ENCODE measurements around the gene RUFY4. TPM values are rescaled to one million over a fixed set of nuclear protein-coding genes. Genes with fewer than 3 reads are reported as not detected.
A peak's percentile ranks its signal among the peaks of the same experiment; 100 is the strongest.

The RUFY4 gene
- total and polyA plus RNA-seq, 2 of the 13 experiments (the other 11 are each of a cell fraction or from before 2014, with no cell fraction given), result not detected

DNA sequence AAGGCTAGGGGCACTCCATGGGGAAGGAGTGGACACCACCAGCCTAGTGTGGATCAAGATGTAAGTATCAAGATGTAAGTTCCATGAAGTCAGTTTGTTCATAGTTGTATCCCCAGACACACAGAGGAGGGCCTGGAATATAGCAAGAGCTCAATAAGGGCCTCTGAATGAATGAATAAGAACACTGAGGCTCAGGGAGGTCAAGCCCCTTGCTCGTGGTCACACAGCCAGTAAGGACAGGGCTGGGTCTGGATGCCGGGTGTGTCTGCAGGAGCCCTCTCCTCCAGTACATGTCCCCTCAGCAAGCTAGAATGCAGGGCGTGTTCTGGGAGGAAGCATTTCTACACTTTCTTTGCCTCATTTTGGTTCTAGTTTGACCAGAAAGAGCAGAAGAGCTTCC is 2.9 kb downstream of the RUFY4 start:
- FAIRE-seq (no peak), ATAC-seq (no peak), DNase-seq (ENCODE audit: low spot score) (no peak)
- no TSS peak for BruUV-seq (replicated peaks)
- Histone ChIP-seq H3K4me1 (ENCODE audit: insufficient read depth, low read length) (no peaks in the 10 kb centered on the region), H3K27ac (ENCODE audit: extremely low read length, insufficient read depth, low read length) (no peak overlapping the region), H3K9me3 (ENCODE audit: low read length) (no peaks in the 10 kb centered on the region), H3K9ac (ENCODE audit: insufficient read depth, low read depth, low read length) (no peak overlapping the region), H2AFZ (ENCODE audit: low read length) (no peak overlapping the region), H4K20me1 (ENCODE audit: insufficient read depth, low read length) (no peaks in the 10 kb centered on the region), H3K27me3 (ENCODE audit: control insufficient read depth in 1 of 2, insufficient read depth in 2 of 2, low read length in 2 of 2) (peaks cover 11 to 76% of the 10 kb centered on the region in 2 experiments; a peak in 4 of 5 replicates), H3K36me3 (replicated peaks in 1 of 2; ENCODE audit: control insufficient read depth in 1 of 2, insufficient read depth in 2 of 2, low read length in 2 of 2) (no peaks in the 10 kb centered on the region; a peak in 1 of 5 replicates), H3K79me2 (ENCODE audit: insufficient read depth, low read length) (no peaks in the 10 kb centered on the region), H3K4me2 (ENCODE audit: low read depth, low read length) (no peak overlapping the region), H3K4me3 (replicated peaks in 1 of 3; ENCODE audit: insufficient read depth in 1 of 3, low read depth in 2 of 3, low read length in 3 of 3) (no peak overlapping the region)
- WGBS (ENCODE audit: low lambda C conversion rate), result 0% methylated on average over 3 of the region's 3 CpGs
- in situ Hi-C loops (cut with HindIII; ENCODE audit: extremely low pct_ligation_motif_present, low pct_unique_long_range_greater_than_20kb), result no loop called here
- ChIA-PET CTCF (ENCODE audit: low intra/inter-chr PET ratio, low total read pairs) (no interaction called here), POLR2A (no interaction called here)
- intact Hi-C loops (cut with micrococcal nuclease; ENCODE audit: unreplicated experiment), result no loop called here
- no peak for TF ChIP-seq ZNF260 (CRISPR knock-in tag; IDR thresholded peaks at IDR 0.05; ENCODE audit: borderline replicate concordance, low read depth)
- TF ChIP-seq ZNF768 (CRISPR knock-in tag; IDR thresholded peaks at IDR 0.05), result peak; percentile 28; the same call in 1 of the 2 replicates

DNA sequence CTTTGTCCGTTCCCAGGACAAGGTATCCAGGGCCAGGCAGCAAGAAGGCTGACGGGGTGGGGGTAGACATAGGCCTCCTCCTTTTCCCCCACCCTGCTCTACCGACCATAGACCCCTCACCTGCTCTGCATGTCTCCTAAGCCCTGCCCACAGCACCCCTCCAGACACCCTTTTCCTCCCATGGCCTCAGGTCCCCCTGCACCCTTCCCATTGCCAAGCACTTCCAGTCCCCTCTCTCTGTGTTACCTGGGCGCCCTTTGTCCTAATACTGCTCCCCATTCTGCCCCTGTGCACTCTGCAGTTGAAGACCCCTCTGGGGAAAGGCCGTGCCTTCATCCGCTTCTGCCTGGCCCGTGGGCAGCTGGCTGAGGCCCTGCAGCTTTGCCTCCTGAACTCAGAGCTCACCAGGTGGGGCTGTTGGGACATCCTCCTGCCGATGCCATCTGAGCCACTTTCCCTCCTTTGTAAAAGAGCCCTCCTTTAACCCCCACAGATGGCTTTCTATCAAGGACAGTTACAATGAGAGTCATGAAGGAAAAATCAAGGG is 3.5 kb downstream of the RUFY4 start:
- in situ Hi-C loops (cut with HindIII; ENCODE audit: extremely low pct_ligation_motif_present, low pct_unique_long_range_greater_than_20kb) (no loop called here), intact Hi-C loops (cut with micrococcal nuclease; ENCODE audit: unreplicated experiment) (no loop called here)
- H3K79me2 ChIP-seq (ENCODE audit: insufficient read depth, low read length), result no peaks in the 10 kb centered on the region
- H3K4me1 ChIP-seq (ENCODE audit: insufficient read depth, low read length), result no peaks in the 10 kb centered on the region
- TF ChIP-seq, protein P1, sequence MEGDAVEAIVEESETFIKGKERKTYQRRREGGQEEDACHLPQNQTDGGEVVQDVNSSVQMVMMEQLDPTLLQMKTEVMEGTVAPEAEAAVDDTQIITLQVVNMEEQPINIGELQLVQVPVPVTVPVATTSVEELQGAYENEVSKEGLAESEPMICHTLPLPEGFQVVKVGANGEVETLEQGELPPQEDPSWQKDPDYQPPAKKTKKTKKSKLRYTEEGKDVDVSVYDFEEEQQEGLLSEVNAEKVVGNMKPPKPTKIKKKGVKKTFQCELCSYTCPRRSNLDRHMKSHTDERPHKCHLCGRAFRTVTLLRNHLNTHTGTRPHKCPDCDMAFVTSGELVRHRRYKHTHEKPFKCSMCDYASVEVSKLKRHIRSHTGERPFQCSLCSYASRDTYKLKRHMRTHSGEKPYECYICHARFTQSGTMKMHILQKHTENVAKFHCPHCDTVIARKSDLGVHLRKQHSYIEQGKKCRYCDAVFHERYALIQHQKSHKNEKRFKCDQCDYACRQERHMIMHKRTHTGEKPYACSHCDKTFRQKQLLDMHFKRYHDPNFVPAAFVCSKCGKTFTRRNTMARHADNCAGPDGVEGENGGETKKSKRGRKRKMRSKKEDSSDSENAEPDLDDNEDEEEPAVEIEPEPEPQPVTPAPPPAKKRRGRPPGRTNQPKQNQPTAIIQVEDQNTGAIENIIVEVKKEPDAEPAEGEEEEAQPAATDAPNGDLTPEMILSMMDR (CRISPR knock-in tag; IDR thresholded peaks at IDR 0.05), result 0 out of 2 replicates have a peak, but pooled peaks have one; percentile 5
- TF ChIP-seq ZBTB1 (CRISPR knock-in tag; IDR thresholded peaks at IDR 0.05; ENCODE audit: borderline replicate concordance), result no peak
- POLR2A ChIA-PET, result no interaction called here
- CTCF ChIA-PET (ENCODE audit: low intra/inter-chr PET ratio, low total read pairs), result no interaction called here
- H4K20me1 ChIP-seq (ENCODE audit: insufficient read depth, low read length), result no peaks in the 10 kb centered on the region
- no peak for ATAC-seq
- no peak for DNase-seq (ENCODE audit: low spot score)
- no peak overlapping the region for H2AFZ ChIP-seq (ENCODE audit: low read length)
- 16% methylated on average over 8 of the region's 8 CpGs for WGBS (ENCODE audit: low lambda C conversion rate)
- no peak for FAIRE-seq
- no peaks in the 10 kb centered on the region for H3K9me3 ChIP-seq (ENCODE audit: low read length)
- no peak overlapping the region for H3K9ac ChIP-seq (ENCODE audit: insufficient read depth, low read depth, low read length)
- H3K36me3 ChIP-seq (replicated peaks in 1 of 2; ENCODE audit: control insufficient read depth in 1 of 2, insufficient read depth in 2 of 2, low read length in 2 of 2), result no peaks in the 10 kb centered on the region; a peak in 1 of 5 replicates
- BruUV-seq (replicated peaks), result no TSS peak
- peaks cover 8 to 76% of the 10 kb centered on the region in 2 experiments; a peak in 4 of 5 replicates for H3K27me3 ChIP-seq (ENCODE audit: control insufficient read depth in 1 of 2, insufficient read depth in 2 of 2, low read length in 2 of 2)
- H3K27ac ChIP-seq (ENCODE audit: extremely low read length, insufficient read depth, low read length), result no peak overlapping the region
- H3K4me2 ChIP-seq (ENCODE audit: low read depth, low read length), result no peak overlapping the region
- no peak overlapping the region for H3K4me3 ChIP-seq (replicated peaks in 1 of 3; ENCODE audit: insufficient read depth in 1 of 3, low read depth in 2 of 3, low read length in 3 of 3)
